GM12892 (cell line): ENCODE data around the gene SMAD1.

Experiments
- POLR2A ChIP-seq: IDR thresholded peaks from 2 replicates; pipeline ENCODE4 v1.6.1; 2011; ENCODE audit warnings: low read depth, low read length, control low read depth
- POLR2AphosphoS5 ChIP-seq: IDR thresholded peaks from 2 replicates; pipeline ENCODE4 v1.6.1; 2011; ENCODE audit warnings: low read depth, low read length, control low read depth
- TAF1 ChIP-seq: IDR thresholded peaks from 2 replicates; pipeline ENCODE4 v1.6.1; 2011; ENCODE audit warnings: low read depth, mild to moderate bottlenecking, control low read depth, low read length, borderline replicate concordance

GRCh38 chr4:145483514-145483913 is 1.9 kb downstream of the SMAD1 start:
- TF ChIP-seq POLR2AphosphoS5 (no peak), POLR2A (no peak), TAF1 (no peak)
